GM21825 (cell line): Measurements from ENCODE around the gene PIP5K1B.
"Not testable (repeated sequence)": the region's sequence is repeated elsewhere in the genome, so short reads cannot be mapped to it uniquely, and the experiment has no call there.

Experiments
- ATAC-seq: cut with Tn5 transposase; IDR thresholded peaks from one replicate; pipeline ENCODE4 v1.9.1; 2021; ENCODE audit warnings: mild to moderate bottlenecking, moderate library complexity; ENCODE audit not compliant: unreplicated experiment

PIP5K1B gene

GRCh38 chr9:68704814-68705530 is at the start of gene PIP5K1B:
Gene PIP5K1B, plus strand, starts transcription at chr9:68705240. Its CDS starts 117,375 bp downstream, at chr9:68822615.
- ATAC-seq: peak; percentile 68

- no peak for ATAC-seq
These were observed 41.0 kb upstream of the PIP5K1B start for GRCh38 chr9:68664036-68664435.

GRCh38 chr9:68668127-68668526 is 36.9 kb upstream of the PIP5K1B start:
- no peak for ATAC-seq

GRCh38 chr9:68669218-68669617 is 35.8 kb upstream of the PIP5K1B start:
- no peak for ATAC-seq

- no peak for ATAC-seq
These were observed 32.8 kb upstream of the PIP5K1B start for GRCh38 chr9:68672215-68672614.

GRCh38 chr9:68672625-68673024 is 32.4 kb upstream of the PIP5K1B start:
- no peak for ATAC-seq

- no peak for ATAC-seq
These were observed 26.6 kb upstream of the PIP5K1B start for GRCh38 chr9:68678430-68678829.

- ATAC-seq: no peak
These were observed 21.6 kb upstream of the PIP5K1B start for GRCh38 chr9:68683433-68683832.

- no peak for ATAC-seq
These were observed 19.8 kb upstream of the PIP5K1B start for GRCh38 chr9:68685213-68685612.

GRCh38 chr9:68685770-68686169 is 19.3 kb upstream of the PIP5K1B start:
- peak; percentile 78 for ATAC-seq

GRCh38 chr9:68690088-68690487 is 15.0 kb upstream of the PIP5K1B start:
- no peak for ATAC-seq

- ATAC-seq: no peak
These were observed 12.5 kb upstream of the PIP5K1B start for GRCh38 chr9:68692519-68692918.

- no peak for ATAC-seq
These were observed 10.9 kb upstream of the PIP5K1B start for GRCh38 chr9:68694125-68694524.

GRCh38 chr9:68697851-68698250 is 7.2 kb upstream of the PIP5K1B start:
- ATAC-seq: no peak

GRCh38 chr9:68698943-68699509 is 6.0 kb upstream of the PIP5K1B start:
- ATAC-seq: no peak

- not testable (repeated sequence) for ATAC-seq
These were observed 5.4 kb upstream of the PIP5K1B start for GRCh38 chr9:68699625-68700024.

- no peak for ATAC-seq
These were observed 2.5 kb upstream of the PIP5K1B start for GRCh38 chr9:68702493-68702892.

- no peak for ATAC-seq
These were observed 1.4 kb upstream of the PIP5K1B start for GRCh38 chr9:68703672-68704071.

- no peak for ATAC-seq
These were observed 584 bp upstream of the PIP5K1B start for GRCh38 chr9:68704498-68704813.

- peak; percentile 11 for ATAC-seq
These were observed 707 bp downstream of the PIP5K1B start for GRCh38 chr9:68705531-68706362.

GRCh38 chr9:68706363-68707201 is 1.5 kb downstream of the PIP5K1B start:
- peak; percentile 41 for ATAC-seq
